ENCODE results near the gene NANS.

NANS gene

DNA sequence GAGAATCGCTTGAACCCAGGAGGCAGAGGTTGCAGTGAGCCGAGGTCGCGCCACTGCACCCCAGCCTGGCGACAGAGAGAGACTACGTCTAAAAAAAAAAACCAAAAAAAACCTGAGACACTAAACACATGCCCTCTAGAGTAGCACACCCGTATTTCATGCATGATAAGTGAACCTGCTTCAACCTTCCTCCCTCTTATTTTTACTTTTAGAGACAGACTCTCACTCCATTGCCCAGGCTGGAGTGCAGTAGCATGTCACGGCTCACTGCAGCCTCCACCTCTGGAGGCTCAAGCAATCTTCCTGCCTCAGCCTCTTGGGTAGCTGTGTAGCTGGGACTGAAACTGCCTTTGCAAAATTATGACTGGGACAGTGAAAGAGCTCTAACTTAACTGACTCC is 17.6 kb upstream of the NANS start:
- no peak for DNase-seq (ENCODE audit: low read depth in 2 of 2)

DNA sequence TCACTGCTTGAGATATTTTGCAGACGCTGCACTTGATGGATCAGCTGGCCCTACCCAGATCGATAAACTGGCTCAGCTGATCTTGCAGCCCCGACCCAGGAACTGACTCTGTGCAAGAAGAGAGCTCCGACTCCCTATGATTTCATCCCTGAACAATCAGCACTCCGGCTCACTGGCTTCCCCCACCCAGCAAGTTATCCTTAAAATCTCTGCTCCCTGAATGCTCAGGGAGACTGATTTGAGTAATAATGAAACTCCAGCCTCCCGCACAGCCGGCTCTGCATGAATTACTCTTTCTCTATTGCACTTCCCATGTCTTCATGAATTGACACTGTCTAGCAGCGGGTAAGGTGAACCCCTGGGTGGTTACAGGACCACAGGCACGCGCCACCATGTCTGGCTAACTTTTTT is 16.9 kb upstream of the NANS start:
- no peak for DNase-seq (ENCODE audit: low read depth in 2 of 2)

DNA sequence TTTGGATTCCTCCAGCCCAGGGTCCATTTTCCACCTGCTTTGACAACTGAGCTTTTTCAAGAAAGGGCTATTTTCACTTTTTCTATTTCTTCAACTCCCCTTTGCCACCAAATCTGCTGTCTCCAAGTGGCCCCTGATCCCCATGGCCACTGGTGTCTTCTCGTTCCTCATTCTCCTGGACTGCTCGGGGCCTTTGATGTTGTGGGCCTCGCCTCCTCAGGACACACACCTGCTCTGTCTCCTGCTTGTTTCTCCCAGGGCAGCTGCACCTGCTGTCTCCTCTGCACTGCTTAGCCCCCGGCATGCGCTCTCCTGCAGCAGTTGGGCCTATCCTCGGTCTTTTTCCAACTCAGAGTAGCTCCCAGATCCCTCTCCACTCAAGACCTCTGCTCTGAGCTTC is 16.3 kb upstream of the NANS start:
- DNase-seq (ENCODE audit: low read depth in 2 of 2) = no peak

DNA sequence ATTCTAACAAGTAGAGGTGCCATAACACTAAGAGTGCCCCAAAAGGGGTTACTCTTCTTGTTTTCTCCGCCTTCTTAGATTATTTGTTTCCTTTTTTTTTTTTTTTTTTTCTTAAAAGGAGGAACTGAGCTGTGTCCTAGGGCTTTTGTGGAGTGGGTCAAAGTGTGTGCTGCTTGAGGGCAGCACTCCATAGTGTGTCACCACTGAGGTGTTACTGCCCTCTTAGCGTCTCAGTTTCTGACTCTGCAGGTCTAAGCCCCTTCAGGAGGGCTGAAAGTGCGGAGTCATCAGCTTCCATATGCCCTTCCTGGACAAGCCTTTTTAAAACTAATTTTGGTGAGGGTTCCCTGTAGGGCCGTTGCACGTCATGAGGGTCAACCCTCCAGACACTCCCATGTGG is 12.6 kb upstream of the NANS start:
- no peak for DNase-seq (ENCODE audit: low read depth in 2 of 2)

DNA sequence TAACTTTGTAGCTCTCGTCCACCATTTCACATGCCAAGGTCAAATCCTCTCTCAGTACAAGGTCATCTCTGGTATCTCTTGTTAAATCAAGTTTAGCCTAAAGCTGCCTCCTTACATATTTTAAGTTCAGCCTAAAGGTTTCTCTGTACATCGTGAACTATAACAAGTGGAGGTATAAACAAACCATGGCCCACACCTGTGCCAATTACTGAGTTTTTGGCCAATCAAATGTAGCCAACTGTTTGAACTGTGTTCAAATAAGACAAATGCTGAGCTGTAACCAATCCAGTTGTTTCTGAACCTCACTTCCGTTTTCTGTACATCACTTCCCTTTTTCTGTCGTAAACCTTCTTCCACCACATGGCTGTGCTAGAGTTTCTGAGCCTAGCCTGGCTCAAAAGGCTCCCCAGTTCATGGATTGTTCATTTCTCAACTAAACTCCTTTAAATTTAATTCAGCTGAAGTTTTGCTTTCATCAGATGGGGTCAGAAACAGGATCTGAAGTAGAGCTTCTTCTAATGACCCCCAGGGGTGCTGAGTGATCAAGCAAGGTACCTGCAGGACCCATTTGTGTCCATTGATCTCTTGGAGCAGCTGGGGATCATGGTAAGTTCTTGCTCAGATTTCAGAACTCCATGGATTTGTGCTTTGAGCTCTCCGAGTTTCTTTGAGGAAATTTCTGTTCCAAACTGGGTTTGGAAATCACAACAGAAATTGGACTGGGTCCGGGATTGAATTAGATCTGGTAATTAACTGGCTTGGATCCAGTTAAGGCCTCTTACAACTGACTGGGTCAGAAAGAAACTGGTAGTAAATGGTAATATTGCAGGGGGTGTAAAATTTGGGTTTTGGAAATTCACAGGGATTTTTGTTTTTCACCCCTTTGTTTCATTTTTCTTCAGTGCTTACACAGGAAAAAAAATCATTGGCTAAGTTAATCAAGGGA is 11.0 kb upstream of the NANS start:
- DNase-seq (ENCODE audit: low read depth in 2 of 2) = no peak

DNA sequence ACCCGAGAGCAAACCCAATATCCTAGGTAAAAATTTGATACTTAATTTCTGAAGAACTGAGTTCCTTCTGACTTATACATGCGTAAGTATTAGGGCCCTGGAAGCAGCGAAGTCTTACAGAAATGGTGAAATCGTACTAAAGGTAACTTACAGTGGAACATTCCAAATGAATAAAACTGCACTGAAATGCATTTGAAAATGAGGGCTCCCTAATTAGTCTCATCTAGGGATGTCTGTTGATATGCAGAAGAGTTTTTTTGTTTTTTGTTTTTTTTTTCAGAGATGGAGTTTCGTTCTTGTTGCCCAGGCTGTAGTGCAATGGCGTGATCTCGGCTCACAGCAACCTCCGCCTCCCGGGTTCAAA is 10.4 kb upstream of the NANS start:
- no peak for DNase-seq (ENCODE audit: low read depth in 2 of 2)

DNA sequence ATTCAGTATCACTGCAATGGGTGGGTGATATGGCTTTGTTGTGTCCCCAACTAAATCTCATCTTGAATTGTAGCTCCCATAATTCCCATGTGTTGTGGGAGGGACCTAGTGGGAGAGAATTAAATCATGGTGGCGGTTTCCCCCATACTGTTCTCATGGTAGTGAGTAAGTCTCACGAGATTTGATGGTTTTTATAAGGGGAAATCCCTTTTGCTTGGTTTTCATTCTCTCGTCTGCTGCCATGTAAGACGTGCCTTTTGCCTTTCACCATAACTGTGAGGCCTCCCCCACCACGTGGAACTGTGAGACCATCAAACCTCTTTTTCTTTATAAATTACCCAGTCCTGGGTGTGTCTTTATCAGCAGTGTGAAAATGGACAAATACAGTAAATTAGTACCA is 9.5 kb upstream of the NANS start:
- no peak for DNase-seq (ENCODE audit: low read depth in 2 of 2)

DNA sequence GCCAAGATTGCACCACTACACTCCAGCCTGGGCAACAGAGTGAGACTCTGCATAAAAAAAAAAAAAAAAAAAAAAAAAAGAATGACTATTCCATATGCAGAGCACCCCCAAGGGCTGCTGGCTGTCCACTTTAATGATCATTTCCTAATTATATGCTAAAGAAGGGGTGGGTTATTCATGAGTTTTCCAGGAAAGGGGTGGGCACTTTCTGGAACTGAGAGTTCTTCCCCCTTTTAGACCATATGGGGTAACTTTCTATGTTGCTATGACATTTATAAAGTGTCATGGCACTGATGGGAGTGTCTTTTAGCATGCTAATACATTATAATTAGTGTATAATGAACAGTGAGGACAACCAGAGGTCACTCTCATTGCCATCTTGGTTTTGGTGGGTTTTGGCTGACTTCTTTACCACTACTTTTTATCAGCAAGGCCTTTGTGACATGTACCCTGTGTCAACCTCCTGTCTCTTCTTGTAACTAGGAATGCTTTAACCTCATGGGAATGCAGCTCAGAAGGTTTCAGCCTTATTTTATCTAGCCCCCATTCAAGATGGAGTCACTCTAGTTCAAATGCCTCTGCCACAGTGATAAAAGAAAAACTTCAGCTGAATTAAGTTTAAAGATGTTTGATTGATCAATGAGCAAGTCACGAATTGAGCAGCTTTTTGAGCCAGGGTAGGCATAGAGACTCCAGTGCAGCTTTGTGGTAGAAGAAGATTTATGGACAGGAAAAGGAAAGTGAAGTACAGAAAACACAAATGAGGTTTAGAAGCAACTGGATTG is 7.1 kb upstream of the NANS start:
- DNase-seq (ENCODE audit: low read depth in 2 of 2) = no peak

DNA sequence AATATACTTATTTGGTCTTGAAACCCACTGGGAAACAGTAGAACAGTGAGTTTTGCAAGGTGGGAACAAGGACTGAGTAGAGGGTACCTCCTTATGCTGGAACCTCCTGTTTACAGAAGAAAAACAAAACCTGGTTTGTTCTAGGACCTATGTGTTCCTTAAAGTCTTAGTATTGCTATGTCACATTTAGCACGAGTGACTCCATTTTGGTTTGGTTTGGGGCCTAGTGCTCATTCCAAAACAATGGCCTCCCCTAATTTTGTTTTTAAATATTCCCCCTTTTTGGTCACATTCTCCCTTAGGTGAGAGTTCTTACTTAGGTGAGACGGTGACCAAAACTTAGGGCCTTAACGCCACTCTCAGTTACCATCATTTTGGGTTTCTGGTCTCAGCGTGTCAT is 6.2 kb upstream of the NANS start:
- DNase-seq (ENCODE audit: low read depth in 2 of 2) = no peak

DNA sequence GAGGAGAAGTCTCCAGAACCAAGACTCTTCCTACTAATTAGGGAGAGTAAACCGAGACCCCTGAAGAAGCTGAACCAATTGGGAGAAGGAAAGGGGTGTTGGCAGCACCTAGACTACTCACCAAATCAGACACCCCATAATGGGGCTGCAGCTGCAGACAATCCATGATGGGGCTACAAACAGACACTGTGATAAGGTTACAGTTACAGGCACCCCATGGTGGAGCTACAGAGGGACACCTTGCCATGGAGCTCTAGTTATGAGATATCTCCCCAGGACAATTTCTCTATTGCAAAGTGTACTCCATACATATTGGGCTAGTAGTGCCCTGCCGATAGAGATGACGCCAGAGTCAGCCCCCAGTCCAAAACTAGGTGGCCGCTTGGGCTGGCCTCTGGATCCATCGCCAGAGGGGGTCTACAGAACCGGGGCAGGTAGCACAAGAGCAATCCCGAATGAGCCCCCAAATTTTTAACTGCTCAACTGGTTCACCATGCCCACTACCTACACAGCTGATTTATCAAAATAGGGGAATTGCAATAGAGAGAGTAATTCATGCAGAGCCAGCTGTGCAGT is 2.1 kb upstream of the NANS start:
- no peak for DNase-seq (ENCODE audit: low read depth in 2 of 2)

DNA sequence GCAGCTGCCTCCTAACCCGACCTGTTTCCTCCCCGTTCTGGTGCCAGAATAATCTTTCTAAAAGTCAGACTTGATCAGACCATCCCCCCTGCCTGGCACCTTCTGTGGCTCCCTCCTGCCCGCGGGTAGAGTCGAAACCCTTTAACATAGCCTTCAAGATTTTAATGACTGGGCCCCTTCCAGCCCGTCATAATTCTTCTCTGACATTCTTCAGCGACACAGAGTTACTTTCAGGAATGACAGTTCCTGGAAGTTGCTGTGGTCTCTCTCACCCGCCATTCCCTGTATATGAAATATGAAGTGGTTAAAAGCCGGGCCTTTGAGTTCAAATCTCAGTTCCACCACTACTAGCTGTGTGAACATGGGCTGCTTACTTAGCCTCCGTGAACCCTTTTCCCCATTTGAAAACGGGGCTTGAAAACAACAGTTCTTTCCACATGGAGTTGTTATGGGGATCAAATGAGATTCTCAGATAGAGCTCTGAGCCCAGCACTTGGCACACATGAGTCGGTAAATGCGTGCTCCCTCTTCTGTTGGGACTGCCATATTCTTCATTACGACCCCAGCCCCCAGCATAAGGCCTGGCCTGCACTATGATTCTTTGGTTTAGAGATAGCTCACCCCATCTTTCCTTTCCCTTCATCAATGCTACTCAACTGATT is 737 bp downstream of the NANS start:
- peak in 1 of 2 donors; percentile 14 for DNase-seq (ENCODE audit: low read depth in 2 of 2)

DNA sequence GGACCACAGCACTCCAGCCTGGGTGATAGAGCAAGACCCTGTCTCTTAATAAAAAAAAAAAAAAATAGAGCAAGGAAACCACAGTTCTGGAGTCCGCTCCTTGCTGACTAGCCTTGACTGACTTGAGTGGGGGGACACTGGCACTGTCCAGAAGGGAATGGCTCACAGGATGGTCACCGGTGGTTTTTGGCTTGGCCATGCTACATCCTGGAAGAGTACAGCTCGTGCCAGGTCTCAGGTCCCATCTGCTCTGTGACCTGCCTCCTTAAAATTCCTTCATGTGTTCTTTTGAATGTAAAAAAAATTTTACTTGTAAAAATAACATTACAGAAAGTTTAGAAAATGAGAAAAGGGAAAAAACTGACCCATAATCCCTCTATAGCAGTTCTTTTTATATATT is 5.6 kb downstream of the NANS start:
- no peak for DNase-seq (ENCODE audit: low read depth in 2 of 2)

DNA sequence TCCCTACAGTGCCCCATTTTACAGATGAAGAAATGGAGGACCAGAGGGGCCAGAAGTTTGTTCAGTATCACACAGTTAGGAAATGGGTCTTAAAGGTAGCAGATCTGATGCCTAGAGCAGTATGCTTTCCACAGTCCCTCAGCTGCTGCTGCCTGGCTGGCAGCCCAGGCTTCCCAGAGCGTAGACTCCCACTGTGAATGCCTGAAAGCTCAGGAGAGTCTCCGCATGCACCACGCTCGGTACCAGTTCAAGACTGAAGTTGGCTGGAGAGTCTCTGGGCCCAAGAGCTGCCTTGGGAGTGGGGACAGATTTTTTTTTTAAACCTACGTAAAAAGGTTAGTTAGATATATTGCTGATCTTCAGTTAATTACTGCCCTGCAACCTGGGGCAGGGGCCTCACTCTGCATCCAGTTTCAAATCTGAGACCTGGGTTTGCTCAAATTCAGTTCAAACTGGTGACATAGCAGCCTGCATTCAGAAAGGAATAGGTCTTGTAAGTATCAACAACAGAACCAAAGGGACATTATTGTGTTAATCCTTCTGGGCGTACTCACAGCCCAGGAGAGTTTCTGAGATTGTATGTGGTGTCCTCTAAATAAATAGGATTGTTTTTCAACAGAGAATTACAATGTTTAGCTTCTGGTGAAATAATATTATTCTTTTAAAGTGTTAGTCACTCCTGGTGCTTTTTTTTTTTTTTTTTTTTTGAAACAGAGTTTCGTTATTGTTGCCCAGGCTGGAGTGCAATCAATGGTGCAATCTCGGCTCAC is 8.3 kb downstream of the NANS start:
- DNase-seq (ENCODE audit: low read depth in 2 of 2) = no peak

DNA sequence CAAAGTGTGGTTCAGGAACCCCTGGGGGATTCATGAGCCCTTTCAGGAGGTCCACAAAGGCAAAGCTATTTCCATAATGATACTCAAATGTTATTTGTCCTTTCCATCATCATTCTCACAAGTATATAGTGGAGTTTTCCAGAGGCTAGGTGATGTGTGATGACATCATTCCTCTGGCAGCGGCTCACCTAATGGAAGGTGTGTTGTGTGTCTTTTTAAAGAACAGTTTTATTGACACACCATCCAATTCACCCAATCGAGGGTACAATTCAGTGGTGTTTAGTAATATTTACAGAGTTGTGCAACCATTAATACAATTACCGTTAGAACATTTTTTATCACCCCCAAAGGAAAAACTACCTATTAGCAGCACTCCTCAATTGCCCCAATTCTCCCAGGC is 9.7 kb downstream of the NANS start:
- no peak for DNase-seq (ENCODE audit: low read depth in 2 of 2)

DNA sequence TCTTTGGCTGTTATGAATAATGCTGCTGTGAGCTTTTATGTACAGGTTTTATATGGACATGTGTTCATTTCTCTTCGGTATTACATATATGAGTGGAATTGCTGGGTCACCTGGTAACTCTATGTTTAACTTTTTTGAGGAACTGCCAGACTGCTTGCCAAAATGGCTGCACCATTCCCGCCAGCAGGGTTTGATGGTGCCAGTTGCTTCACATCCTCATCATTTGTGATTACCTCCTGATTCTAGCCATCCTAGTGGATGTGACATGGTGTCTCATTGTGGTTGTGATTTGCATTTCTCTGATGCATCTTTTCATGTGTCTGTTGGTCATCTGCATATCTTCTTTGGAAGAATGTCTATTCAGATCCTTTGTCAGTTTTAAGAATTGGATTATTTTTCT is 10.7 kb downstream of the NANS start:
- no peak for DNase-seq (ENCODE audit: low read depth in 2 of 2)

DNA sequence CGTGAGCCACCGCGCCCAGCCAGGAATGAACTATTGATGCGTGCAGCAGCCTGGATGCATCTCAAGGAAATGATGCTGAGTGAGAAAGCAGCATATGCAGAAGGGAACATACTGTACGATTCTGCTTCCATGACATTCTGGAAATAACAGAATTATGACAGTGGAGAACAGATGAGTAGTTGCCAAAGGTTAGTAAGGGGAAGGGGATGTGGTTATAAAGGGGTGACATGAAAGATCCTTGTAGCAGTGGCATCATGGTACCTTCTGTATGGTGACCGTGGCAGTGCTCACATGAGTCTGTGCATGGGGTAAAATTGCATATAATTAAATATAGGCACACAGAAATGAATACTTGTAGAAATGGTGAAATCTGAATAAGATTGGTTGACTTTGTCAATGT is 13.0 kb downstream of the NANS start:
- no peak for DNase-seq (ENCODE audit: low read depth in 2 of 2)

DNA sequence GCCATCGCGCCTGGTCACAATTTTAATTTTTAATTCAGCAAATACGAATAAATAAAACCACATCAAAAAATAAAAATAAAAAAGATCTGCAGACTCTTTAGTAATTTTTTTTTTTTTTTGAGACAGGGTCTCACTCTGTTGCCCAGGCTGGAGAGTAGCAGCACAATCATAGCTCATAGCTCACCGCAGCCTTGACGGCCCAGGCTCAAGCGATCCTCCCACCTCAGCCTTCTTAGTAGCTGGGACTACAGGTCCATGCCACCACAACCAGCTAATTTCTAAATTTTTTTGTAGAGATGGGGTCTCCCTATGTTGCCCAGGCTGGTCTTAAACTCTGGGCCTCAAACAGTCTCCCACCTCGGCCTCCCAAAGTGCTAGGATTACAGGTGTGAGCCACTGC is 14.2 kb downstream of the NANS start:
- no peak for DNase-seq (ENCODE audit: low read depth in 2 of 2)

DNA sequence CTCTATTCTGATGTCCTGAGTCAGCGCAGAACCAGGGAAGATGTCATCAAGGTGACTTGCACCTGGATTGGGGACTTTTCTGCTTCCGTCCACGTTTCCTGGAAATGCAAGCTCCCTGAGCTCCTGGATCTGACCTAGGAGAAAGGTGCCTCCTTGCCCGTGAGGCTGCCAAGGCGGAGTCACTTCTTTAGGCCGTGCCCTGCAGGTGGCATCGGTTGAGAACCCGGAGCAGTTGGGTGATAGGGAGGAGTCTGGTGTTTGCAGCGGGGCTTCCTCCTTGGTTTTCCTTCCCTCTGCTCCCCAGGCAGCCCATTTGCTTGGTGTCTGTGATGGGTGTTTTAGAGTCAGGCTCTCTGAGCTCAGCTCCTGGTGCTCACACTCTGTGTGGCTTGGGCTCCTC is 15.2 kb downstream of the NANS start:
- no peak for DNase-seq (ENCODE audit: low read depth in 2 of 2)

DNA sequence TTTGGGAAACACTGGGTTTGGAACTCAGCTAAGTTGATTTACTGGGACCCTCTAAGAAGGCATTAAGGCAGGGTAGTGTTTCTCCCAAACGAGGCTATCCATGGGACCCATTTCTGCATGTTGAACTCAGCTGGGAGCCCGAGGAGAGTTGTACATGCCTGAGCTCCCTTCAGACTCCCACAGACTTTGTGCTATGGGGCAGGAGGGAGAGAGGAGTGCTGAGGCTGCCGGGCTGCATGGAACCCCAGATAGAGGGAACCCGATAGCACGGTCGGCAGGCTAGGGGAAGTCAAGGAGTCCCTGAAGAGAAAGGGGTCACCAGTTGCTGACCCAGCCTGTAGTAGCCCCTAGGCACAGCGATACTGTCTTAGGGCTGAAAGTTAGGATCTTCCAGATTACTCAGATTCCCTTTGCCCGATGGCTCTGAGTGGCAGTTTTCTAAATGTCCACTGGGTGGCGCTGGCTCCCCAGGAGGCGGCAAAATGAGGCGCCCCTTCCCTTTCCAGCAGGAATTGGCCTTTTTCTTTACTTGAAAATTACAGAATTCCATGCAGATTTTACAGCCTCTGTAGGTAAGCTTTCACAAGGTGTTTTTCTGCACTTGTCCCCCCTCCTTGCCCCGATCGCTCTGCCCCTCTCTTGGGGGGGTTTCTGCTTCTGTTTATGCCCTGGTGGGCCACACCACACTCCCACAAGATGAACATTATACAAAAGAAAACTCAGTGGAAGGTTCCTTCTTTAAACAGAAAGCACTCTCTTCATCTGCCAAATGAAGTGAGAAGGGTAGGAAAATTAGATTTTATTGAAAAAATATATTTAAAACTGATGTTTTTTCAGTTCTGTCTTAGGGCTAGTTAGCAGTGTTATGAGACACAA is 17.8 kb downstream of the NANS start:
- peak in 1 of 2 donors; percentile 41 for DNase-seq (ENCODE audit: low read depth in 2 of 2)

DNA sequence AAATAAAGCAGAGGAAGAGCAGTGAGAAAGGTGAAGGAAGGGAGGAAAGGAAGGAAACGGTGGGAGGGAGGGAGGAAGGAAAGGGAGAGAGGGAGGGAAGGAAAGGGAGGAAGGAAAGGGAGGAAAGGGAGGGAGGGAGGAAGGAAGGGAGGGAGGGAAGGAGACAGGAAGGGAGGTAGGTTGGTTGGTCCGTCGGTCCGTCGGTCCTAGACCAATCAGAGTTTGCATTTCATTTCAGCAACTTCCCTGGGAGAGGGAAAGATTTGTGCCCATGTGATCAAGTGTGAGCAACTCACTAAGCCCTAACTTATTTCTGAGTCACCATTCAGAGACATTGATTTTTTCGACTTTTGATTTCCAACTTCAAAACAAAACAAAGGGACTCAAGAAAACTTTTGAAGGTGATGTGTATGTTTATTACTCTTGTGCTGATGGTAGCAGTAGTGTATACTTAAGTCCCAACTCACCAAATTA is 18.8 kb downstream of the NANS start:
- no peak for DNase-seq (ENCODE audit: low read depth in 2 of 2)
